GM10266 (cell line): ENCODE results near the gene UBE2D2.

Experiments used
- DNase-seq: peaks from one replicate; pipeline ENCODE4 v3.0.0; 2012; ENCODE audit errors: extremely low spot score
- CTCF ChIP-seq: IDR thresholded peaks from 2 replicates; pipeline ENCODE4 v1.5.1; 2012; ENCODE audit warnings: mild to moderate bottlenecking, low read depth; ENCODE audit not compliant: control insufficient read depth, insufficient read depth; ENCODE audit errors: missing control alignments

Gene UBE2D2

GRCh38 chr5:139633295-139634027 is 72.3 kb downstream of the UBE2D2 start:
- peak; percentile 76 for DNase-seq
- TF ChIP-seq CTCF = peak; percentile 95

GRCh38 chr5:139634028-139634325 is 72.8 kb downstream of the UBE2D2 start:
- DNase-seq = no peak
- no peak for TF ChIP-seq CTCF

- TF ChIP-seq CTCF = no peak
- DNase-seq = no peak
Observed at GRCh38 chr5:139634541-139634940, 73.4 kb downstream of the UBE2D2 start.

GRCh38 chr5:139635191-139635590 is 74.1 kb downstream of the UBE2D2 start:
- DNase-seq = no peak
- TF ChIP-seq CTCF = no peak

GRCh38 chr5:139635606-139636206 is 74.6 kb downstream of the UBE2D2 start:
- TF ChIP-seq CTCF = peak; percentile 65
- no peak for DNase-seq

GRCh38 chr5:139636207-139636792 is 75.2 kb downstream of the UBE2D2 start:
- TF ChIP-seq CTCF = no peak
- peak; percentile 91 for DNase-seq

GRCh38 chr5:139636975-139637408 is 75.9 kb downstream of the UBE2D2 start:
- TF ChIP-seq CTCF = no peak
- DNase-seq = peak; percentile 74
